Astrocyte of the hippocampus (primary cell): ENCODE measurements around the gene PIK3R4.

ENCODE experiments used
- DNase-seq: peaks from one replicate; pipeline ENCODE4 v3.0.0; 2011; ENCODE audit warnings: low read depth, low spot score

PIK3R4 gene

GRCh38 chr3:130741946-130742610, 4.6 kb downstream of the PIK3R4 start:
- DNase-seq: no peak

- no peak for DNase-seq
Measured at GRCh38 chr3:130739848-130740247, 6.8 kb downstream of the PIK3R4 start.

GRCh38 chr3:130738241-130738640, 8.4 kb downstream of the PIK3R4 start:
- no peak for DNase-seq

- no peak for DNase-seq
Measured at GRCh38 chr3:130737622-130738021, 9.0 kb downstream of the PIK3R4 start.

GRCh38 chr3:130733236-130733875, 13.3 kb downstream of the PIK3R4 start:
- DNase-seq: no peak

- no peak for DNase-seq
Measured at GRCh38 chr3:130732501-130732900, 14.1 kb downstream of the PIK3R4 start.

- no peak for DNase-seq
Measured at GRCh38 chr3:130731817-130732216, 14.8 kb downstream of the PIK3R4 start.

- DNase-seq: no peak
Measured at GRCh38 chr3:130729154-130729553, 17.5 kb downstream of the PIK3R4 start.

GRCh38 chr3:130728037-130728436, 18.6 kb downstream of the PIK3R4 start:
- DNase-seq: no peak

- no peak for DNase-seq
Measured at GRCh38 chr3:130725746-130726145, 20.9 kb downstream of the PIK3R4 start.

GRCh38 chr3:130715616-130716015, 31.0 kb downstream of the PIK3R4 start:
- DNase-seq: no peak

GRCh38 chr3:130712718-130713423, 33.8 kb downstream of the PIK3R4 start:
- no peak for DNase-seq

- DNase-seq: no peak
Measured at GRCh38 chr3:130711565-130712324, 34.9 kb downstream of the PIK3R4 start.

- no peak for DNase-seq
Measured at GRCh38 chr3:130709671-130710070, 37.0 kb downstream of the PIK3R4 start.

- DNase-seq: no peak
Measured at GRCh38 chr3:130707902-130708601, 38.6 kb downstream of the PIK3R4 start.

- no peak for DNase-seq
Measured at GRCh38 chr3:130705501-130705900, 41.1 kb downstream of the PIK3R4 start.

- DNase-seq: no peak
Measured at GRCh38 chr3:130702985-130703384, 43.6 kb downstream of the PIK3R4 start.

GRCh38 chr3:130700541-130700940, 46.1 kb downstream of the PIK3R4 start:
- peak; percentile 38 for DNase-seq

GRCh38 chr3:130699765-130700164, 46.9 kb downstream of the PIK3R4 start:
- no peak for DNase-seq

GRCh38 chr3:130693314-130693713, 53.3 kb downstream of the PIK3R4 start:
- DNase-seq: no peak

GRCh38 chr3:130692455-130692854, 54.2 kb downstream of the PIK3R4 start:
- DNase-seq: no peak
